ENCODE data around the gene HLA-DOA. TPM values are rescaled to one million over a fixed set of nuclear protein-coding genes. Genes with fewer than 3 reads are reported as not detected.

The HLA-DOA gene
- total and polyA plus RNA-seq, 2 of the 8 experiments (the other 6 are each of a cell fraction or from before 2014, with no cell fraction given) = 23.7 to 89.0 TPM

DNA sequence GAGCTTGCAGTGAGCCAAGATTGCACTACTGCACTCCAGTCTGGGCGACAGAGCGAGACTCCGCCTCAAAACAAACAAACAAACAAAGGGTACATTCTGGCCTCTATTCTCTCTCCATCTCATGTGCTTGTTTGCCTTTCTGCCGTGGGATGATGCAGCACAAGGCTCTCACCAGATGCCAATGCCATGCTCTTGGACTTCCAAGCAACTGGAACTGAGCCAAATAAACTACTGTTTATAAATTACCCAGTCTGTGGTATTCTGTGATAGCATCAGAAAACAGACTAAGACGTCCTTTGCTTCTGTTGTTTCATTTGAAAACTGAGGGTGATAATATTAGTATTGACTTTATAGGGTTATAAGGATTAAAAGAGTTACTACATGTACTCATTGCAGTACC, 44.6 kb downstream of the HLA-DOA start:
- Histone ChIP-seq H3K56ac (replicated peaks; ENCODE audit: insufficient read length, low read depth, low read length) (no peak overlapping the region), H4K91ac (replicated peaks; ENCODE audit: insufficient read length, low read length) (no peak overlapping the region), H4K8ac (ENCODE audit: extremely low read depth, insufficient read depth, low read length) (no peak overlapping the region), H3K23ac (ENCODE audit: insufficient read length) (no peak overlapping the region), H2BK5ac (ENCODE audit: low read depth, low read length) (no peak overlapping the region), H3K23me2 (ENCODE audit: low read depth, low read length) (peaks cover 4% of the 10 kb centered on the region), H3K14ac (ENCODE audit: insufficient read length) (no peak overlapping the region), H2AFZ (ENCODE audit: low read length) (no peak overlapping the region), H4K20me1 (replicated peaks in 1 of 2; ENCODE audit: control insufficient read depth in 1 of 2, insufficient read depth in 2 of 2, low read length in 2 of 2) (peaks cover 0 to 6% of the 10 kb centered on the region in 2 experiments), H3K36me3 (ENCODE audit: control insufficient read depth in 2 of 4, insufficient read depth in 4 of 4, low read length in 3 of 4) (no peaks in the 10 kb centered on the region), H3K4me1 (replicated peaks in 1 of 4; ENCODE audit: control insufficient read depth in 3 of 4, insufficient read depth in 4 of 4, low read length in 3 of 4) (peaks cover 0 to 5% (median under 1%) of the 10 kb centered on the region in 4 experiments; a peak in 3 of 7 replicates), H3K9ac (replicated peaks in 1 of 4; ENCODE audit: extremely low read depth in 1 of 4, low read depth in 3 of 4, low read length in 3 of 4) (no peak overlapping the region), H3K79me1 (ENCODE audit: low read depth, low read length) (no peaks in the 10 kb centered on the region; the same call in 1 of the 2 replicates), H2BK12ac (ENCODE audit: low read depth, low read length) (no peak overlapping the region), H2BK20ac (ENCODE audit: low read length) (no peak overlapping the region), H3K27ac (ENCODE audit: low read depth, low read length) (no peak overlapping the region), H3K27me3 (replicated peaks in 1 of 4; ENCODE audit: control insufficient read depth in 3 of 4, extremely low read depth in 1 of 4, insufficient read depth in 3 of 4, low read length in 3 of 4) (no peaks in the 10 kb centered on the region), H3K4me2 (ENCODE audit: insufficient read depth in 1 of 2, low read depth in 2 of 2, low read length in 2 of 2) (no peak overlapping the region), H3K4me3 (ENCODE audit: extremely low read depth in 1 of 4, insufficient read depth in 2 of 4, low read depth in 3 of 4, low read length in 4 of 4) (no peak overlapping the region), H3K79me2 (ENCODE audit: control insufficient read depth in 1 of 2, insufficient read depth in 2 of 2, low read length in 2 of 2) (peaks cover 4 to 76% of the 10 kb centered on the region in 2 experiments), H2BK15ac (ENCODE audit: low read length) (no peak overlapping the region), H3K9me3 (ENCODE audit: insufficient read depth in 2 of 2, low read depth in 1 of 2, low read length in 1 of 2) (no peaks in the 10 kb centered on the region; a peak in 1 of 4 replicates), H2AK5ac (ENCODE audit: low read depth, low read length) (no peak overlapping the region), H4K5ac (ENCODE audit: insufficient read length, low read depth, low read length) (no peak overlapping the region), H3K4ac (replicated peaks; ENCODE audit: insufficient read length, low read depth, low read length) (no peak overlapping the region), H2BK120ac (replicated peaks; ENCODE audit: low read depth, low read length) (no peak overlapping the region), H3K18ac (ENCODE audit: extremely low read depth, low read length) (no peak overlapping the region)
- WGBS, 2 experiments (ENCODE audit: extremely low coverage in 1 of 2, insufficient coverage in 1 of 2, insufficient read length in 1 of 2, insufficient replicate concordance in 2 of 2, low coverage in 1 of 2, low lambda C conversion rate in 2 of 2, missing lambda C conversion rate in 1 of 2) = 90% methylated on average over 3 of the region's 5 CpGs; no CpG with 5 or more reads in 1 of the 2 experiments
- DNase-seq (ENCODE audit: low read depth in 1 of 2, low spot score in 2 of 2) (peak in 1 of 2 experiments; percentile 23), FAIRE-seq (no peak)
- CTCF ChIA-PET (ENCODE audit: partially characterized antibody) = interaction anchor here (7.6 to 14.6 kb wide), 2 partner anchors 10 to 18 kb away, joined by 110 to 168 read pairs; partner anchors contain the start of gene HLA-DMA
- TF ChIP-seq TAF1 (IDR thresholded peaks at IDR 0.05; ENCODE audit: low read depth, low read length) (no peak), KDM1A (IDR thresholded peaks at IDR 0.05; ENCODE audit: borderline replicate concordance, low read length) (no peak), CBX5 (IDR thresholded peaks at IDR 0.05; ENCODE audit: low read depth, low read length) (no peak), GTF2F1 (IDR thresholded peaks at IDR 0.05; ENCODE audit: borderline replicate concordance, low read depth, low read length) (no peak), NANOG (IDR thresholded peaks at IDR 0.05; ENCODE audit: insufficient read depth, low read depth, low read length, poor library complexity, severe bottlenecking) (no peak), BACH1 (IDR thresholded peaks at IDR 0.05; ENCODE audit: low read length) (no peak), SRF (IDR thresholded peaks at IDR 0.05; ENCODE audit: low read depth, low read length) (no peak), HDAC2 (IDR thresholded peaks at IDR 0.05; ENCODE audit: borderline replicate concordance in 1 of 2, low read depth in 2 of 2, low read length in 2 of 2) (no peak), EGR1 (IDR thresholded peaks at IDR 0.05; ENCODE audit: borderline replicate concordance, low read depth, low read length) (no peak), JUN (IDR thresholded peaks at IDR 0.05; ENCODE audit: low read depth, low read length) (no peak), SUZ12 (IDR thresholded peaks at IDR 0.05; ENCODE audit: low read length) (no peak)
- POLR2A ChIA-PET (ENCODE audit: partially characterized antibody) = interaction anchor here (2.8 to 33.3 kb wide), 2 partner anchors 11 to 15 kb away, joined by 14 to 1158 read pairs; partner anchors contain the start of genes BRD2 and HLA-DMA

Data from H1 (cell line).